CD4-positive, CD25-positive, alpha-beta regulatory T cell (primary cell): ENCODE results near the gene KRT83. TPM values are rescaled to one million over a fixed set of nuclear protein-coding genes. Genes with fewer than 3 reads are reported as not detected.

Experiments used
- ATAC-seq, 2 donors: fragments of 150-1000 bp; cut with Tn5 transposase; one replicate each; pipeline ENCODE4 v1.10.0; 2021; ENCODE audit warnings: low read depth in 2 of 2, moderate number of reproducible peaks in 2 of 2, moderate library complexity in 1 of 2
- DNase-seq, 3 donors: peaks; one replicate each; pipeline versions ENCODE4 v3.0.0 to v3.0.0-alpha.2; 2012 to 2022; ENCODE audit warnings: mixed read lengths in 1 of 3
- H3K27ac ChIP-seq: one replicate; pipeline ENCODE4 v1.7.0; 2013; ENCODE audit warnings: mild to moderate bottlenecking, low read length; ENCODE audit not compliant: insufficient read depth, poor library complexity, severe bottlenecking
- H3K27me3 ChIP-seq: one replicate; pipeline ENCODE4 v1.7.0; 2013; ENCODE audit warnings: low read length; ENCODE audit not compliant: control insufficient read depth, insufficient read depth
- H3K36me3 ChIP-seq: one replicate; pipeline ENCODE4 v1.7.0; 2013; ENCODE audit warnings: mild to moderate bottlenecking, low read length, moderate library complexity; ENCODE audit not compliant: control insufficient read depth, insufficient read depth
- H3K4me1 ChIP-seq: 2 replicates; pipeline ENCODE4 v1.7.0; 2013; ENCODE audit warnings: mild to moderate bottlenecking, low read length; ENCODE audit not compliant: insufficient read depth, control insufficient read depth, poor library complexity, severe bottlenecking
- H3K4me3 ChIP-seq: one replicate; pipeline ENCODE4 v1.7.0; 2013; ENCODE audit warnings: low read depth, mild to moderate bottlenecking, low read length, moderate library complexity
- H3K9me3 ChIP-seq, 2 experiments: 1 replicate in 1 of 2; 2 replicates in 1 of 2; pipeline ENCODE4 v1.7.0; 2013; ENCODE audit warnings: low read length in 2 of 2, mild to moderate bottlenecking in 1 of 2, moderate library complexity in 1 of 2; ENCODE audit not compliant: control insufficient read depth in 2 of 2
- H3K27ac Mint-ChIP-seq, 3 donors: one replicate each; pipeline ENCODE4 v1.8.0; 2020 to 2022; ENCODE audit warnings: mild to moderate bottlenecking in 3 of 3, mixed read lengths in 3 of 3, moderate library complexity in 2 of 3
- H3K27me3 Mint-ChIP-seq: one replicate; pipeline ENCODE4 v1.8.0; 2022; ENCODE audit warnings: mild to moderate bottlenecking, mixed read lengths
- H3K36me3 Mint-ChIP-seq: one replicate; pipeline ENCODE4 v1.8.0; 2020; ENCODE audit warnings: mixed read lengths
- H3K4me1 Mint-ChIP-seq, 4 donors: one replicate each; pipeline ENCODE4 v1.8.0; 2020 to 2022; ENCODE audit warnings: mixed read lengths in 4 of 4, mild to moderate bottlenecking in 1 of 4
- H3K4me3 Mint-ChIP-seq, 4 donors: one replicate each; pipeline ENCODE4 v1.8.0; 2020 to 2022; ENCODE audit warnings: mild to moderate bottlenecking in 4 of 4, mixed read lengths in 4 of 4, moderate library complexity in 3 of 4
- H3K9me3 Mint-ChIP-seq, 7 donors: one replicate each; pipeline ENCODE4 v1.8.0; 2020 to 2022; ENCODE audit warnings: mixed read lengths in 7 of 7, mild to moderate bottlenecking in 3 of 7, moderate library complexity in 2 of 7
- polyA plus RNA-seq, 4 donors: library from polyadenylated mRNA; unstranded; fragments of 300-500 nt; fragmentation: Illumina TruSeq; gene quantifications; one replicate each; pipeline ENCODE4 v1.2.3, GENCODE V29; 2021
- total RNA-seq: library from RNA; stranded (reverse); gene quantifications from one replicate; pipeline ENCODE4 v1.2.3, GENCODE V29; 2022

Gene KRT83
- total and polyA plus RNA-seq, 5 donors from 2014 or later, result not detected

GRCh38 chr12:52351196-52352059 is 30.2 kb upstream of the KRT83 start:
- peak in 2 of 3 donors; percentile 51 to 66 for DNase-seq
- Histone ChIP-seq H3K4me3 (peak overlapping the region; percentile 11), H3K36me3 (no peaks in the 10 kb centered on the region), H3K27ac (no peak overlapping the region), H3K27me3 (no peaks in the 10 kb centered on the region), H3K4me1 (peaks cover 25% of the 10 kb centered on the region), H3K9me3 (no peaks in the 10 kb centered on the region)
- Mint-ChIP-seq H3K4me3 (peak overlapping the region in 3 of 4 donors; percentile 0 to 48 (median 1)), H3K36me3 (no peaks in the 10 kb centered on the region), H3K9me3 (peaks cover 0 to 1% (median 0%) of the 10 kb centered on the region in 7 donors), H3K27me3 (no peaks in the 10 kb centered on the region), H3K4me1 (peaks cover 3 to 21% (median 18%) of the 10 kb centered on the region in 4 donors), H3K27ac (peak overlapping the region in 2 of 3 donors; percentile 7 to 18)
- peak; percentile 90 to 96 for ATAC-seq

GRCh38 chr12:52350786-52351185 is 29.6 kb upstream of the KRT83 start:
- peaks cover 25% of the 10 kb centered on the region for H3K4me1 ChIP-seq
- Mint-ChIP-seq H3K9me3 (peaks cover 0 to 1% (median 0%) of the 10 kb centered on the region in 7 donors), H3K4me3 (no peak overlapping the region), H3K36me3 (no peaks in the 10 kb centered on the region), H3K27me3 (no peaks in the 10 kb centered on the region), H3K27ac (no peak overlapping the region), H3K4me1 (peaks cover 3 to 21% (median 18%) of the 10 kb centered on the region in 4 donors)
- ATAC-seq (no peak), DNase-seq (no peak)
- H3K27me3 ChIP-seq, result no peaks in the 10 kb centered on the region
- H3K9me3 ChIP-seq, result no peaks in the 10 kb centered on the region
- H3K36me3 ChIP-seq, result no peaks in the 10 kb centered on the region
- no peak overlapping the region for H3K27ac ChIP-seq
- no peak overlapping the region for H3K4me3 ChIP-seq

- DNase-seq, result no peak
- ATAC-seq, result no peak
Measured at GRCh38 chr12:52350021-52350620, 28.9 kb upstream of the KRT83 start.

GRCh38 chr12:52349196-52349595 is 28.0 kb upstream of the KRT83 start:
- H3K27ac ChIP-seq, result no peak overlapping the region
- H3K36me3 ChIP-seq, result no peaks in the 10 kb centered on the region
- peak overlapping the region in 2 of 4 donors; percentile 1 to 8 for H3K4me3 Mint-ChIP-seq
- H3K36me3 Mint-ChIP-seq, result no peaks in the 10 kb centered on the region
- ATAC-seq (no peak), DNase-seq (no peak)
- H3K4me1 Mint-ChIP-seq, result peaks cover 3 to 22% (median 18%) of the 10 kb centered on the region in 4 donors
- no peak overlapping the region for H3K4me3 ChIP-seq
- peaks cover 0 to 2% (median 0%) of the 10 kb centered on the region in 7 donors for H3K9me3 Mint-ChIP-seq
- peaks cover 25% of the 10 kb centered on the region for H3K4me1 ChIP-seq
- no peaks in the 10 kb centered on the region for H3K9me3 ChIP-seq
- no peaks in the 10 kb centered on the region for H3K27me3 Mint-ChIP-seq
- H3K27ac Mint-ChIP-seq, result no peak overlapping the region
- H3K27me3 ChIP-seq, result no peaks in the 10 kb centered on the region

More at GRCh38 chr12:52350021-52350620, 28.9 kb upstream of the KRT83 start:
- Mint-ChIP-seq H3K36me3 (no peaks in the 10 kb centered on the region), H3K27me3 (no peaks in the 10 kb centered on the region), H3K9me3 (peaks cover 0 to 2% (median 0%) of the 10 kb centered on the region in 7 donors), H3K4me3 (no peak overlapping the region), H3K27ac (no peak overlapping the region), H3K4me1 (peaks cover 3 to 21% (median 18%) of the 10 kb centered on the region in 4 donors)
- Histone ChIP-seq H3K27ac (no peak overlapping the region), H3K27me3 (no peaks in the 10 kb centered on the region), H3K9me3 (no peaks in the 10 kb centered on the region), H3K4me1 (peaks cover 25% of the 10 kb centered on the region), H3K4me3 (no peak overlapping the region), H3K36me3 (no peaks in the 10 kb centered on the region)

- no peak for DNase-seq
- Histone ChIP-seq H3K27me3 (no peaks in the 10 kb centered on the region), H3K36me3 (no peaks in the 10 kb centered on the region), H3K9me3 (no peaks in the 10 kb centered on the region), H3K27ac (no peak overlapping the region), H3K4me3 (no peak overlapping the region), H3K4me1 (peaks cover 25% of the 10 kb centered on the region)
- Mint-ChIP-seq H3K27me3 (no peaks in the 10 kb centered on the region), H3K4me3 (peak overlapping the region in 1 of 4 donors; percentile 34), H3K27ac (no peak overlapping the region), H3K36me3 (no peaks in the 10 kb centered on the region), H3K4me1 (peaks cover 3 to 22% (median 16%) of the 10 kb centered on the region in 4 donors), H3K9me3 (peaks cover 0 to 4% (median 0%) of the 10 kb centered on the region in 7 donors)
- ATAC-seq, result no peak
Measured at GRCh38 chr12:52347551-52348510, 26.6 kb upstream of the KRT83 start.

- Histone ChIP-seq H3K4me1 (peaks cover 22% of the 10 kb centered on the region), H3K9me3 (no peaks in the 10 kb centered on the region), H3K36me3 (no peaks in the 10 kb centered on the region), H3K27me3 (no peaks in the 10 kb centered on the region), H3K27ac (no peak overlapping the region), H3K4me3 (no peak overlapping the region)
- Mint-ChIP-seq H3K36me3 (no peaks in the 10 kb centered on the region), H3K27me3 (no peaks in the 10 kb centered on the region), H3K27ac (no peak overlapping the region), H3K9me3 (peaks cover 0 to 4% (median 0%) of the 10 kb centered on the region in 7 donors), H3K4me1 (peaks cover 3 to 15% (median 12%) of the 10 kb centered on the region in 4 donors), H3K4me3 (no peak overlapping the region)
- ATAC-seq (no peak), DNase-seq (no peak)
Measured at GRCh38 chr12:52347016-52347415, 25.8 kb upstream of the KRT83 start.

- Mint-ChIP-seq H3K27ac (peak overlapping the region in 1 of 3 donors; percentile 48), H3K9me3 (peaks cover 0 to 4% (median 0%) of the 10 kb centered on the region in 7 donors), H3K27me3 (no peaks in the 10 kb centered on the region), H3K4me3 (no peak overlapping the region), H3K36me3 (no peaks in the 10 kb centered on the region), H3K4me1 (peaks cover under 1 to 12% (median 8%) of the 10 kb centered on the region in 4 donors)
- Histone ChIP-seq H3K4me3 (no peak overlapping the region), H3K36me3 (no peaks in the 10 kb centered on the region), H3K27me3 (no peaks in the 10 kb centered on the region), H3K27ac (no peak overlapping the region), H3K4me1 (peaks cover 18% of the 10 kb centered on the region), H3K9me3 (no peaks in the 10 kb centered on the region)
- DNase-seq, result no peak
- no peak for ATAC-seq
Measured at GRCh38 chr12:52346593-52346992, 25.4 kb upstream of the KRT83 start.
